Neural cell (in vitro differentiated cells): ENCODE data around the gene HS6ST3. TPM values are rescaled to one million over a fixed set of nuclear protein-coding genes. Genes with fewer than 3 reads are reported as not detected.
"Not testable (repeated sequence)": the region's sequence is repeated elsewhere in the genome, so short reads cannot be mapped to it uniquely, and the experiment has no call there.

Experiments used
- H2AFZ ChIP-seq: fragments of 200-600, 300-800 bp; sonication (generic), shearing (Covaris generic); 2 replicates; pipeline ENCODE4 v1.6.0; 2014; ENCODE audit warnings: low read depth, mild to moderate bottlenecking, antibody characterized with exemption, low read length, moderate library complexity
- H3F3A ChIP-seq: fragments of 200-600 bp; shearing (Covaris generic); 2 replicates; pipeline ENCODE4 v1.6.1; 2016; ENCODE audit warnings: mild to moderate bottlenecking, moderate library complexity, mixed read lengths, antibody characterized with exemption, low read length; ENCODE audit not compliant: insufficient read depth, poor library complexity, severe bottlenecking
- H3K27ac ChIP-seq: fragments of 200-600, 300-800 bp; sonication (generic), shearing (Covaris generic); 2 replicates; pipeline ENCODE4 v1.5.1; 2014; ENCODE audit warnings: mild to moderate bottlenecking, low read length, moderate library complexity
- H3K27me3 ChIP-seq: fragments of 300-800, 200-600 bp; sonication (generic), shearing (Covaris generic); 2 replicates; pipeline ENCODE4 v1.6.0; 2014; ENCODE audit warnings: mild to moderate bottlenecking, low read depth, low read length, moderate library complexity; ENCODE audit not compliant: insufficient read depth
- H3K36me3 ChIP-seq: fragments of 300-800, 200-600 bp; sonication (generic), shearing (Covaris generic); 2 replicates; pipeline ENCODE4 v1.5.1; 2014; ENCODE audit warnings: mild to moderate bottlenecking, antibody characterized with exemption, low read length, moderate library complexity; ENCODE audit not compliant: insufficient read depth
- H3K4me2 ChIP-seq: fragments of 300-800, 200-600 bp; sonication (generic), shearing (Covaris generic); 2 replicates; pipeline ENCODE4 v1.6.0; 2014; ENCODE audit warnings: mild to moderate bottlenecking, low read length
- H3K4me3 ChIP-seq: fragments of 300-800, 200-600 bp; sonication (generic), shearing (Covaris generic); 2 replicates; pipeline ENCODE4 v1.5.1; 2014; ENCODE audit warnings: mild to moderate bottlenecking, low read length, moderate library complexity
- H3K79me2 ChIP-seq: fragments of 200-600 bp; shearing (Covaris generic); replicated peaks from 2 replicates; pipeline ENCODE4 v1.6.0; 2014; ENCODE audit warnings: mild to moderate bottlenecking, low read length, moderate library complexity; ENCODE audit not compliant: insufficient read depth
- H3K9ac ChIP-seq: fragments of 300-800, 200-600 bp; sonication (generic), shearing (Covaris generic); 2 replicates; pipeline ENCODE4 v1.6.1; 2016; ENCODE audit warnings: mild to moderate bottlenecking, low read length, mixed read lengths
- H3K9me2 ChIP-seq: fragments of 200-600 bp; shearing (Covaris generic); 2 replicates; pipeline ENCODE4 v1.6.1; 2016; ENCODE audit warnings: mild to moderate bottlenecking, low read length, mixed read lengths; ENCODE audit not compliant: insufficient read depth
- H3K9me3 ChIP-seq: fragments of 200-600, 300-800 bp; sonication (generic), shearing (Covaris generic); 2 replicates; pipeline ENCODE4 v1.6.1; 2016; ENCODE audit warnings: mild to moderate bottlenecking, mixed run types, low read length, moderate library complexity, mixed read lengths
- H4K20me1 ChIP-seq: fragments of 200-600 bp; shearing (Covaris generic); 2 replicates; pipeline ENCODE4 v1.6.1; 2016; ENCODE audit warnings: mild to moderate bottlenecking, mixed run types; ENCODE audit not compliant: insufficient read depth
- CTCF ChIP-seq: fragments of 450-650 bp; IDR thresholded peaks from 2 replicates; pipeline ENCODE4 v1.5.1; 2014; ENCODE audit warnings: antibody characterized with exemption, mild to moderate bottlenecking, moderate library complexity; ENCODE audit not compliant: poor library complexity, severe bottlenecking
- EP300 ChIP-seq: fragments of 450-650 bp; conservative IDR thresholded peaks from 2 replicates; pipeline ENCODE4 v1.6.1; 2014; ENCODE audit warnings: antibody characterized with exemption, mild to moderate bottlenecking, moderate library complexity; ENCODE audit not compliant: poor library complexity, severe bottlenecking
- EZH2 ChIP-seq: fragments of 200-600, 300-800 bp; shearing (Covaris generic), sonication (generic); IDR thresholded peaks from 2 replicates; pipeline ENCODE4 v1.6.1; 2014; ENCODE audit warnings: antibody characterized with exemption, low read length, borderline replicate concordance, mild to moderate bottlenecking; ENCODE audit not compliant: insufficient read depth, poor library complexity, severe bottlenecking
- MXI1 ChIP-seq: fragments of 450-650 bp; conservative IDR thresholded peaks from 2 replicates; pipeline ENCODE4 v1.6.1; 2014; ENCODE audit warnings: antibody characterized with exemption, mild to moderate bottlenecking; ENCODE audit not compliant: poor library complexity, severe bottlenecking
- POLR2AphosphoS5 ChIP-seq: IDR thresholded peaks from 2 replicates; pipeline ENCODE4 v1.6.1; 2012
- RAD21 ChIP-seq: fragments of 450-650 bp; conservative IDR thresholded peaks from 2 replicates; pipeline ENCODE4 v1.6.1; 2014; ENCODE audit warnings: antibody characterized with exemption, mild to moderate bottlenecking, moderate library complexity
- REST ChIP-seq: IDR thresholded peaks from 2 replicates; pipeline ENCODE4 v1.6.1; 2012; ENCODE audit warnings: borderline replicate concordance
- SMC3 ChIP-seq: fragments of 450-650 bp; conservative IDR thresholded peaks from 2 replicates; pipeline ENCODE4 v1.6.1; 2014; ENCODE audit warnings: antibody characterized with exemption, mild to moderate bottlenecking, moderate library complexity; ENCODE audit not compliant: poor library complexity
- TAF1 ChIP-seq: IDR thresholded peaks from 2 replicates; pipeline ENCODE4 v1.6.1; 2012; ENCODE audit warnings: low read depth
- polyA plus RNA-seq: library from polyadenylated mRNA; depleted of rRNA; stranded (reverse); fragments of >200 nt; gene quantifications from 2 replicates; pipeline ENCODE4 v1.2.3, GENCODE V29; 2014

HS6ST3 gene
- polyA plus RNA-seq, 1 donor from 2014 or later = 10.9 TPM

GRCh38 chr13:96112936-96113335 lies 23.0 kb downstream of the HS6ST3 start:
- Histone ChIP-seq H3K27ac (no peak overlapping the region), H3K79me2 (no peaks in the 10 kb centered on the region), H3K9me2 (no peaks in the 10 kb centered on the region), H3K27me3 (no peaks in the 10 kb centered on the region), H3K4me3 (no peak overlapping the region), H3F3A (no peaks in the 10 kb centered on the region), H3K9ac (no peak overlapping the region), H4K20me1 (no peaks in the 10 kb centered on the region), H3K36me3 (no peaks in the 10 kb centered on the region), H3K9me3 (no peaks in the 10 kb centered on the region), H2AFZ (no peak overlapping the region), H3K4me2 (no peak overlapping the region)
- TF ChIP-seq EZH2 = no peak
- TF ChIP-seq POLR2AphosphoS5 = no peak
- no peak for TF ChIP-seq RAD21
- TF ChIP-seq EP300 = no peak
- TF ChIP-seq TAF1 = no peak
- TF ChIP-seq MXI1 = no peak
- TF ChIP-seq SMC3 = no peak
- no peak for TF ChIP-seq CTCF
- TF ChIP-seq REST = no peak

GRCh38 chr13:96115368-96115767 lies 25.5 kb downstream of the HS6ST3 start:
- H3K9me2 ChIP-seq, H3K27ac ChIP-seq, H4K20me1 ChIP-seq, H3K4me2 ChIP-seq, H3K79me2 ChIP-seq, H2AFZ ChIP-seq, H3K9ac ChIP-seq, H3K27me3 ChIP-seq, H3K9me3 ChIP-seq, H3K36me3 ChIP-seq, H3F3A ChIP-seq, H3K4me3 ChIP-seq: not testable (repeated sequence)

- Histone ChIP-seq H3K4me2 (no peak overlapping the region), H3K4me3 (no peak overlapping the region), H3K27ac (no peak overlapping the region)
Measured at GRCh38 chr13:96119921-96120320, 30.0 kb downstream of the HS6ST3 start.

More at GRCh38 chr13:96119921-96120320, 30.0 kb downstream of the HS6ST3 start:
- H3K36me3 ChIP-seq = no peaks in the 10 kb centered on the region
- H2AFZ ChIP-seq = no peak overlapping the region
- H4K20me1 ChIP-seq = no peaks in the 10 kb centered on the region
- no peaks in the 10 kb centered on the region for H3K27me3 ChIP-seq
- no peaks in the 10 kb centered on the region for H3K9me2 ChIP-seq
- TF ChIP-seq EZH2 = no peak
- TF ChIP-seq REST = no peak
- no peak for TF ChIP-seq CTCF
- no peak for TF ChIP-seq SMC3
- TF ChIP-seq TAF1 = no peak
- no peak for TF ChIP-seq RAD21
- TF ChIP-seq POLR2AphosphoS5 = no peak
- TF ChIP-seq MXI1 = no peak
- no peak for TF ChIP-seq EP300
- no peaks in the 10 kb centered on the region for H3K9me3 ChIP-seq
- no peak overlapping the region for H3K9ac ChIP-seq
- no peaks in the 10 kb centered on the region for H3F3A ChIP-seq
- H3K79me2 ChIP-seq = no peaks in the 10 kb centered on the region
